Chondrocyte (in vitro differentiated cells): ENCODE data around the gene EIF4A3. TPM values are rescaled to one million over a fixed set of nuclear protein-coding genes. Genes with fewer than 3 reads are reported as not detected.

ENCODE experiments used
- DNase-seq: peaks from one replicate; pipeline ENCODE4 v3.0.0; 2021; ENCODE audit warnings: mixed read lengths, low spot score
- H3K27ac Mint-ChIP-seq: one replicate; pipeline ENCODE4 v1.8.0; 2021; ENCODE audit warnings: mild to moderate bottlenecking, moderate library complexity, mixed read lengths; ENCODE audit not compliant: unreplicated experiment
- H3K27me3 Mint-ChIP-seq: 2 replicates; pipeline ENCODE4 v1.8.0; 2021; ENCODE audit warnings: low read depth, mixed read lengths
- H3K36me3 Mint-ChIP-seq: 2 replicates; pipeline ENCODE4 v1.8.0; 2021; ENCODE audit warnings: low read depth, mixed read lengths
- H3K4me1 Mint-ChIP-seq: 2 replicates; pipeline ENCODE4 v1.8.0; 2021; ENCODE audit warnings: low read depth, mild to moderate bottlenecking, mixed read lengths
- H3K4me3 Mint-ChIP-seq: one replicate; pipeline ENCODE4 v1.8.0; 2021; ENCODE audit warnings: mild to moderate bottlenecking, moderate library complexity, mixed read lengths; ENCODE audit not compliant: unreplicated experiment
- H3K9me3 Mint-ChIP-seq: 2 replicates; pipeline ENCODE4 v1.8.0; 2021; ENCODE audit warnings: low read depth, mixed read lengths
- total RNA-seq: library from RNA; stranded (reverse); gene quantifications from 3 replicates; pipeline ENCODE4 v1.2.1, GENCODE V29; 2021
- TF ChIP-seq, protein P1 (sequence below): fragments of 200-600 bp; sonication (generic); IDR thresholded peaks from 2 replicates; pipeline ENCODE4 v1.5.0; 2021; ENCODE audit warnings: antibody characterized with exemption, mild to moderate bottlenecking, moderate library complexity

EIF4A3 gene
- total RNA-seq, 1 donor from 2014 or later, result 64.0 TPM

DNA sequence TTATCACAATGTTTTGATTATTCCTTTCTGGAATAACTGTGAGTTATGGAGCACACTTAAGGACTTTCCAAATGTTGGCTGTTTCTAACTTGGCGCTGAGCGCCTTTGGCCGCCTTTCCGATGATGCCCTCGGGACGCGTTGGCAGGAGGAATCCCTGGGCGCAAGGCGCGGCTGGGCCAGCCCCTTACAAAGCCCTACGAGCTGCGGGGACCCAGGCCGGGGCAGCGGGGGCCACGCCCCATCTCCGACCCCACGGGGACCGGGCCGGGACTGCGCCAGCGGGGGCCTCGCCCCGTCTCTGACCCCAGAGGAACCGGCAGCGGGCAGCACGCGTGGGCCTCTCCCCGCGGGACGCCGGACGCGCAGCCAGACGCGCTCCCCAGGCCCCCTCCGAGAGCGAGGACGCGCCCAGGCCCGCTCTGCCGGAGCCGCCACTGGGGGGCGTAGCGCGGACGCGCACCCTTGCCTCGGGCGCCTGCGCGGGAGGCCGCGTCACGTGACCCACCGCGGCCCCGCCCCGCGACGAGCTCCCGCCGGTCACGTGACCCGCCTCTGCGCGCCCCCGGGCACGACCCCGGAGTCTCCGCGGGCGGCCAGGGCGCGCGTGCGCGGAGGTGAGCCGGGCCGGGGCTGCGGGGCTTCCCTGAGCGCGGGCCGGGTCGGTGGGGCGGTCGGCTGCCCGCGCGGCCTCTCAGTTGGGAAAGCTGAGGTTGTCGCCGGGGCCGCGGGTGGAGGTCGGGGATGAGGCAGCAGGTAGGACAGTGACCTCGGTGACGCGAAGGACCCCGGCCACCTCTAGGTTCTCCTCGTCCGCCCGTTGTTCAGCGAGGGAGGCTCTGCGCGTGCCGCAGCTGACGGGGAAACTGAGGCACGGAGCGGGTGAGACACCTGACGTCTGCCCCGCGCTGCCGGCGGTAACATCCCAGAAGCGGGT, 45.6 kb downstream of the EIF4A3 start, which contains the start of gene GAA:
GAA (plus strand) TSS at position 571 of the 935 bp plus-strand sequence. CDS start 3,006 bp downstream, outside the sequence.
- Mint-ChIP-seq H3K9me3 (no peaks in the 10 kb centered on the region), H3K36me3 (no peaks in the 10 kb centered on the region), H3K27ac (peak within 1 kb of the TSS; percentile 90), H3K4me1 (peaks cover 14% of the 10 kb centered on the region), H3K27me3 (no peaks in the 10 kb centered on the region), H3K4me3 (peak within 1 kb of the TSS; percentile 89)
- TF ChIP-seq, protein P1, sequence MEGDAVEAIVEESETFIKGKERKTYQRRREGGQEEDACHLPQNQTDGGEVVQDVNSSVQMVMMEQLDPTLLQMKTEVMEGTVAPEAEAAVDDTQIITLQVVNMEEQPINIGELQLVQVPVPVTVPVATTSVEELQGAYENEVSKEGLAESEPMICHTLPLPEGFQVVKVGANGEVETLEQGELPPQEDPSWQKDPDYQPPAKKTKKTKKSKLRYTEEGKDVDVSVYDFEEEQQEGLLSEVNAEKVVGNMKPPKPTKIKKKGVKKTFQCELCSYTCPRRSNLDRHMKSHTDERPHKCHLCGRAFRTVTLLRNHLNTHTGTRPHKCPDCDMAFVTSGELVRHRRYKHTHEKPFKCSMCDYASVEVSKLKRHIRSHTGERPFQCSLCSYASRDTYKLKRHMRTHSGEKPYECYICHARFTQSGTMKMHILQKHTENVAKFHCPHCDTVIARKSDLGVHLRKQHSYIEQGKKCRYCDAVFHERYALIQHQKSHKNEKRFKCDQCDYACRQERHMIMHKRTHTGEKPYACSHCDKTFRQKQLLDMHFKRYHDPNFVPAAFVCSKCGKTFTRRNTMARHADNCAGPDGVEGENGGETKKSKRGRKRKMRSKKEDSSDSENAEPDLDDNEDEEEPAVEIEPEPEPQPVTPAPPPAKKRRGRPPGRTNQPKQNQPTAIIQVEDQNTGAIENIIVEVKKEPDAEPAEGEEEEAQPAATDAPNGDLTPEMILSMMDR, result peak; percentile 94
- DNase-seq, result no peak

DNA sequence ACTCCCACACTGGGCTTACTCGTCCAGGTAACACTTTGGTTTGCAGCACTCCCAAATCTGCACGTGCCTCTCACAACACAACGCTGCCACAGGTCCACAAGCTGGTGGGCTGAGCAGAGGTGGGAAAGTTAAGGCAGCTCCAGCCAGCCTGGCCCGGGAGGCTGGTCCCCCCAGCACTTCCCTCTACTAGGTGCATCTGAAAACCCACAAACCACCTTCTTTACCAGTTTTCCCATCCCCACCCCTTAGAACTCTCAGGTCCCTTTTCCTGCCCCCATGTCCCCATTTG, 46.9 kb downstream of the EIF4A3 start:
- H3K36me3 Mint-ChIP-seq, result no peaks in the 10 kb centered on the region
- H3K4me3 Mint-ChIP-seq, result no peak overlapping the region
- no peak overlapping the region for H3K27ac Mint-ChIP-seq
- TF ChIP-seq, protein P1, result no peak
- peaks cover 14% of the 10 kb centered on the region for H3K4me1 Mint-ChIP-seq
- no peak for DNase-seq
- no peaks in the 10 kb centered on the region for H3K27me3 Mint-ChIP-seq
- no peaks in the 10 kb centered on the region for H3K9me3 Mint-ChIP-seq

DNA sequence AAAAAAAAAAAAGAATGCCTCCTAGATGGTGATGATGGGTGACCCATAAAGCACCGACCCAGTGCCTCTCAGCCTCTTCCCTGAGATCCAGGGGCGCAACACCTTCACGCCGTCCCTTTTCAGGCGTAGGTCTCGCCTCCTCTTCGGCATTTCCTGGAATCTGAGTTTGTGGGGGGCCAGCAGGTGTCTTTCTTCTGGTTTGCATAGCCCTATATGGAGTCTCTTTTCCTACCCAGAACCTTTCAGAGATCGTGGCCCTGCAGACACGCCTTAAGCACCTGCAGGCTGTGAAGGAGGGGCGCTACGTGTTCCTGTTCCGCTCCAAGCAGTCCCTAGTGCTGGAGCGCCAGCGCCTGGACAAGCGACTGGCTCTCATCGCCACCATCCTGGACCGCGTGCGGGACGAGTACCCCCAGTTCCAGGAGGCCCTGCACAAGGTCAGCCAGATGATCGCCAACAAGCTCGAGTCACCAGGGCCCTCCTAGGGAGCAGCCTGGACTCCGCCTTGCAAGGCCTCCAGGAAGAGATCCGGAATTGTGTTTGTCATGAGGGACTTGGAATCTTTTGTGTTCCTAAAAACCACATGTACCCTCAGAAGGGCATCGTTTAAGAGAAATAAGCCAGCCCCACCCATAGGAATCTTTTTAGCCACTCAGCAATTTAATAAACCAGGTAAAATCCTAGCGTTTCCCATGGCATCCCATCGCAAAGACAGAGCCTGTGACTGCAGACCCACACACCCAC, 47.5 kb downstream of the EIF4A3 start:
- H3K27ac Mint-ChIP-seq, result no peak overlapping the region
- no peak for DNase-seq

DNA sequence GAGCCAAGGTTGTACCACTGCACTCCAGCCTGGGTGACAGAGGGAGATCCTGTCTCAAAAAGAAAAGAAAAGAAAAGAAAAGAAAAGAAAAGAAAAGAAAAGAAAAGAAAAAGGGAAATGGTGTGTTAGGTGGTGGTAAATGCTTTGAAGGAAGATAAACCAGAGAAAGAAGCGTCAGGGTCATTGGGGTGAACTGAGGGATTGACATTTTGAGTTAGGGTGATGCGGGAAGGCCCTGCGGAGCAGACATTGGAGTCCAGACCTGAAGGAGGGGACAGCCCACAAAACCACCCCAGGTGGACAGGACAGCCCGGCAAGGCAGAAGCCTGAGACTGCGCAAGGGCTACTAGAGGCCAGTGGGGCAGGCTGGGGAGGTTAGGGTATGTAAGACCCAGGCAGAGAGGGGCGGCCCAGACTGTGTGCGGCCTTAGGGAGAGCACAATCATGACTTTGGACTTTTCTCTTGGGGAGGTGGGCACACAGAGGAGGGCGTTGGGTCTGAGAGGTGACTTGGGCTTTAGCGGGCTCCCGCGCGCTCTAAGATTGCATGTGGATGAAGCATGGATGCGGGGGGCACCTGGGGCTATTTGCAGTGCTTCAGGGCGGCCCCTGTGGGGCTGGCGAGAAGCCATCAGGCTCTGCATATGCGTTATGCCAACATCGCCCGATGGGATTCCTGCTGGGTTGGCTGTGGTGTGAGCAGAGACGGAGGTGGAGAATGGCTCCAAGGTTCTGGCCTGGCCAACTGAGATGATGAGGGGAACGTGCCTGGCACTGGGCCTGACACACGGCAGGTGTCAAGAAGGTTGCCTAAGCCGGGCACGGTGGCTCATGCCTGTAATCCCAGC, 48.9 kb downstream of the EIF4A3 start:
- no peak overlapping the region for H3K4me3 Mint-ChIP-seq
- H3K27me3 Mint-ChIP-seq, result no peaks in the 10 kb centered on the region
- H3K9me3 Mint-ChIP-seq, result no peaks in the 10 kb centered on the region
- TF ChIP-seq, protein P1, result no peak
- no peaks in the 10 kb centered on the region for H3K36me3 Mint-ChIP-seq
- H3K4me1 Mint-ChIP-seq, result peaks cover 14% of the 10 kb centered on the region
- H3K27ac Mint-ChIP-seq, result peak overlapping the region; percentile 25
- no peak for DNase-seq

More for the DNA sequence above, 47.5 kb downstream of the EIF4A3 start:
- Mint-ChIP-seq H3K4me1 (peaks cover 14% of the 10 kb centered on the region), H3K27me3 (no peaks in the 10 kb centered on the region), H3K36me3 (no peaks in the 10 kb centered on the region), H3K4me3 (no peak overlapping the region), H3K9me3 (no peaks in the 10 kb centered on the region)
- TF ChIP-seq, protein P1, result no peak
